ENCODE data around the gene BCAS1. TPM values are rescaled to one million over a fixed set of nuclear protein-coding genes. Genes with fewer than 3 reads are reported as not detected.

Gene BCAS1
- total RNA-seq, 2 donors from 2014 or later, result not detected

DNA sequence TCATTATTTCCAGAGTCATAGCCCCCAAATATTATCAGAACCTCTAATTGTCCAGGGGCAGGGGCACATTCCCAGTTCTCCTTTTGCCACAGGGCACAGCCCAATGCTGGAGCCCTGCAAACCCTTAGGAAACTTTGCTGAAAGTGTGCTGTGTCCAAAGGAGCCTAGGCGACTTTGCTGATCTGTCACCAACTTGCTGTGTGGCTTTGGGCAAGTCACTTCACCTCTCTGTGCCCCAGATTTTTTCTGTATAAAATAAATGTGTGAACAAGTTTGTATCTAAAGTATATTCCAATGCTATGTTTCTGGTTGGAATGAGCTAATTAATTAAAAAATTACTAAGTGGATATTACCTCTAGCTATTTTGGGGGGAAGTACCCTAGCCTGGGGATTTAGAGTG is 25.4 kb upstream of the BCAS1 start:
- ATAC-seq (replicated peaks in 1 of 2), result no peak
- H3K27ac Mint-ChIP-seq, result no peak overlapping the region
- no peaks in the 10 kb centered on the region for H3K9me3 Mint-ChIP-seq
- H3K4me3 Mint-ChIP-seq, result no peak overlapping the region
- H3K4me1 Mint-ChIP-seq (ENCODE audit: low read depth), result no peaks in the 10 kb centered on the region
- DNase-seq, result no peak
- no peaks in the 10 kb centered on the region for H3K36me3 Mint-ChIP-seq (ENCODE audit: insufficient read depth in 2 of 2)
- no peaks in the 10 kb centered on the region for H3K27me3 Mint-ChIP-seq (ENCODE audit: low read depth)

DNA sequence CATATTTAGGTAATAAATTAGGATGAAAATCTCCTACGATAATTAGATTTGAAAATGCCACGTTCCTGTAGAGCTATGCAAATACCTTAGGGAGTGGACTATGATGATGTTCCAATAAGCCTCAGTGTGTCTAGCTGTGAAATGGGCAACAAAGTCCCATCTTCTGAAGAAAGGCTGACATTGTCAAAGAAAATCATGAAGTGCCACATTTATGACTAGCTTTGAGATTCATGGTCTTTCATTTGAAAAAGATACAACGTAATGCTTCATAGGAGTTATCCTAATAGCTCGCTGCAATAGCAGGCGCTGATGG is 23.8 kb upstream of the BCAS1 start:
- no peaks in the 10 kb centered on the region for H3K36me3 Mint-ChIP-seq (ENCODE audit: insufficient read depth in 2 of 2)
- DNase-seq, result no peak
- no peak for ATAC-seq (replicated peaks in 1 of 2)
- H3K4me3 Mint-ChIP-seq, result no peak overlapping the region
- H3K9me3 Mint-ChIP-seq, result no peaks in the 10 kb centered on the region
- H3K4me1 Mint-ChIP-seq (ENCODE audit: low read depth), result no peaks in the 10 kb centered on the region
- H3K27me3 Mint-ChIP-seq (ENCODE audit: low read depth), result no peaks in the 10 kb centered on the region
- no peak overlapping the region for H3K27ac Mint-ChIP-seq

- DNase-seq (no peak), ATAC-seq (replicated peaks in 1 of 2) (no peak)
- Mint-ChIP-seq H3K27ac (no peak overlapping the region), H3K4me3 (no peak overlapping the region), H3K27me3 (ENCODE audit: low read depth) (no peaks in the 10 kb centered on the region), H3K9me3 (no peaks in the 10 kb centered on the region), H3K4me1 (ENCODE audit: low read depth) (no peaks in the 10 kb centered on the region), H3K36me3 (ENCODE audit: insufficient read depth in 2 of 2) (no peaks in the 10 kb centered on the region)
Observed at GRCh38 chr20:54093423-54094267, 23.3 kb upstream of the BCAS1 start.

- ATAC-seq (replicated peaks in 1 of 2), result no peak
- Mint-ChIP-seq H3K27ac (no peak overlapping the region), H3K4me3 (no peak overlapping the region), H3K4me1 (ENCODE audit: low read depth) (no peaks in the 10 kb centered on the region), H3K9me3 (no peaks in the 10 kb centered on the region), H3K27me3 (ENCODE audit: low read depth) (no peaks in the 10 kb centered on the region), H3K36me3 (ENCODE audit: insufficient read depth in 2 of 2) (no peaks in the 10 kb centered on the region)
- no peak for DNase-seq
Observed at GRCh38 chr20:54092021-54092420, 21.6 kb upstream of the BCAS1 start.

GRCh38 chr20:54091120-54091480 is 20.7 kb upstream of the BCAS1 start:
- no peak for DNase-seq
- Mint-ChIP-seq H3K4me1 (ENCODE audit: low read depth) (no peaks in the 10 kb centered on the region), H3K36me3 (ENCODE audit: insufficient read depth in 2 of 2) (no peaks in the 10 kb centered on the region), H3K9me3 (no peaks in the 10 kb centered on the region), H3K27ac (no peak overlapping the region), H3K4me3 (no peak overlapping the region), H3K27me3 (ENCODE audit: low read depth) (no peaks in the 10 kb centered on the region)
- no peak for ATAC-seq (replicated peaks in 1 of 2)

- Mint-ChIP-seq H3K27ac (no peak overlapping the region), H3K9me3 (no peaks in the 10 kb centered on the region), H3K4me3 (no peak overlapping the region), H3K27me3 (ENCODE audit: low read depth) (no peaks in the 10 kb centered on the region), H3K4me1 (ENCODE audit: low read depth) (no peaks in the 10 kb centered on the region), H3K36me3 (ENCODE audit: insufficient read depth in 2 of 2) (no peaks in the 10 kb centered on the region)
- ATAC-seq (replicated peaks in 1 of 2) (no peak), DNase-seq (no peak)
Observed at GRCh38 chr20:54090230-54091119, 20.1 kb upstream of the BCAS1 start.

GRCh38 chr20:54088430-54088829 is 18.0 kb upstream of the BCAS1 start:
- H3K9me3 Mint-ChIP-seq, result no peaks in the 10 kb centered on the region
- no peak for DNase-seq

DNA sequence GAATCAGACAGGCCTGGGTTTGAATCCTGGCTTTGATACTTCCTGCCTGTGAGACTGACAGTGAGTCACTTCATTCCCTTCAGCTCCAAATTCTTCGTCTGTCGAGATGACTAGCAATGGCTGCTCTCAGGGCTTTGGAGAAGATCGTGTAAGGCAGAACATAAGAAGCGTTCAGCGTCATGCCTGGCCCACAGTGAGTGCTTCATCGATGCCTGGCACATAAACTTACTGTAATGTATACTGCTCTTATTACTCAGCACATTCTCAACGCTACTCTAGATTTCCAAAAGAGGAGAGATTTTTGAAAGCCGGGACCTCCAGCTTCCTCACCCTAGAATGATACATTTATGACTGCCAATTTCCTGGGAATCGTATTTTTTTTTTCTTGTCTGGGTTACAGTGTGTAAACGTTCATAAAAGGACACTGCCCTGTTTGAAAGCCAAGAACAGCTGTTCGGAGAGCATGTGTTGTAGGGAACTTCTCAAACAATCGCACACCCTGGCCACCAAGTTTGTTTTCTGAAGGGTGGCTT is 16.2 kb upstream of the BCAS1 start:
- Mint-ChIP-seq H3K36me3 (ENCODE audit: insufficient read depth in 2 of 2) (no peaks in the 10 kb centered on the region), H3K27ac (no peak overlapping the region), H3K27me3 (ENCODE audit: low read depth) (no peaks in the 10 kb centered on the region), H3K4me3 (no peak overlapping the region), H3K9me3 (no peaks in the 10 kb centered on the region), H3K4me1 (ENCODE audit: low read depth) (no peaks in the 10 kb centered on the region)
- DNase-seq (no peak), ATAC-seq (replicated peaks in 1 of 2) (no peak)

More at GRCh38 chr20:54088430-54088829, 18.0 kb upstream of the BCAS1 start:
- H3K27ac Mint-ChIP-seq, result no peak overlapping the region
- H3K4me3 Mint-ChIP-seq, result no peak overlapping the region
- H3K36me3 Mint-ChIP-seq (ENCODE audit: insufficient read depth in 2 of 2), result no peaks in the 10 kb centered on the region
- H3K4me1 Mint-ChIP-seq (ENCODE audit: low read depth), result no peaks in the 10 kb centered on the region
- H3K27me3 Mint-ChIP-seq (ENCODE audit: low read depth), result no peaks in the 10 kb centered on the region
- ATAC-seq (replicated peaks in 1 of 2), result no peak

GRCh38 chr20:54085910-54086309 is 15.5 kb upstream of the BCAS1 start:
- Mint-ChIP-seq H3K27ac (no peak overlapping the region), H3K9me3 (no peaks in the 10 kb centered on the region), H3K4me1 (ENCODE audit: low read depth) (no peaks in the 10 kb centered on the region), H3K4me3 (no peak overlapping the region), H3K27me3 (ENCODE audit: low read depth) (no peaks in the 10 kb centered on the region), H3K36me3 (ENCODE audit: insufficient read depth in 2 of 2) (no peaks in the 10 kb centered on the region)
- DNase-seq (no peak), ATAC-seq (replicated peaks in 1 of 2) (no peak)

DNA sequence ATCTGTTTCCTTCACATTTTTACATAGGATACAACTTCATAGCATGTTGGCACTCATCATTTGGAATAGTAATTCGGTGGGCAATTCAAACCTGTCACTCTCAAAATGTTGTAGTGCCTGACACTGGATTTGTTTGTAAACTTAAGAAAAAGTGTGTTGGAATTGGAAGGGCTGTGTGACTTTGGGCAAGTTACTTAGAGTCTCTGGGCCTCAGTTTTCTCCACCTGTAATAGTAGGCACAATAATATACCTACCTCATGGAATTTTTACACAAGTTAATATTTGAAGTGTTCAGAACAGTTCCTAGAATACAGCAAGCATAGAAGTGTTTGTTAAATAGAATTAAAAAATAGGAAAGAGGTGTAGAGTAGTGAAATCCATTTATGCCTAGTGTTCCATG is 15.0 kb upstream of the BCAS1 start:
- H3K27me3 Mint-ChIP-seq (ENCODE audit: low read depth), result no peaks in the 10 kb centered on the region
- ATAC-seq (replicated peaks in 1 of 2) (no peak), DNase-seq (no peak)
- H3K36me3 Mint-ChIP-seq (ENCODE audit: insufficient read depth in 2 of 2), result no peaks in the 10 kb centered on the region
- H3K4me1 Mint-ChIP-seq (ENCODE audit: low read depth), result no peaks in the 10 kb centered on the region
- H3K27ac Mint-ChIP-seq, result no peak overlapping the region
- H3K4me3 Mint-ChIP-seq, result no peak overlapping the region
- H3K9me3 Mint-ChIP-seq, result no peaks in the 10 kb centered on the region

DNA sequence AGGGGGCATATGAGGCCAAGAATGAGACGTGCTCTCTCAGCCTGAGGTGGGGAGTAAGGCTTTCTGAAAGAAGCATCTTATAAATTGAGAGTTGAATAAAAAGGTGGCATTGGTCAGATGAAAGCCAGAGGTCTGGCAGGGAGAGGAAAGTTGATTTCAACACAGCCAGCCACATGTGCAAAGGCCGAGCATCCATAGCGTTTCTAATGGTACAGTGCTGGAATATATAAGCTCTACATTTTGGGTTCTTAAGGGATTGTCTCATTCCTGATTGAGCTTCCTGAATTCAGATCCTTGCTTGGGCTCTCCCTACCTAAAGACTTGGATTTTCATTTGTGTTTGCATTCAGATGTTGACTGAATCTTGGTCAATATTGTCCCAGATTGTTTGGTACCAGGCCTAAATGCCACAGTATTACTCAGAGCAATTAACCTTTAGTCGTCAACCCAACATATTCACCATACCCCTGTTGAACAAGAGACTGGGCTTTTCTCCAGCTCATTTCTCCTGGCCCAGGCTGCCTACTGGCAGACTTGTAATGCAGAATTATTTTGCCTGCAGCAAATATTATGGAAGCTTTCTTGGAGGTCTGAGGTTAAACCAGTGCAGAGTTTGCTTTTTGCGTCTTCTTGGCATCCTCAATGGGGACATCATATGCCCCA is 14.5 kb upstream of the BCAS1 start:
- Mint-ChIP-seq H3K27ac (no peak overlapping the region), H3K4me3 (no peak overlapping the region), H3K27me3 (ENCODE audit: low read depth) (no peaks in the 10 kb centered on the region), H3K4me1 (ENCODE audit: low read depth) (no peaks in the 10 kb centered on the region), H3K9me3 (no peaks in the 10 kb centered on the region), H3K36me3 (ENCODE audit: insufficient read depth in 2 of 2) (no peaks in the 10 kb centered on the region)
- DNase-seq (no peak), ATAC-seq (replicated peaks in 1 of 2) (no peak)

- no peaks in the 10 kb centered on the region for H3K4me1 Mint-ChIP-seq (ENCODE audit: low read depth)
- ATAC-seq (replicated peaks in 1 of 2) (no peak), DNase-seq (no peak)
- no peak overlapping the region for H3K27ac Mint-ChIP-seq
- H3K27me3 Mint-ChIP-seq (ENCODE audit: low read depth), result no peaks in the 10 kb centered on the region
- H3K4me3 Mint-ChIP-seq, result no peak overlapping the region
- no peaks in the 10 kb centered on the region for H3K9me3 Mint-ChIP-seq
- peaks cover 0 to under 1% of the 10 kb centered on the region in 2 donors for H3K36me3 Mint-ChIP-seq (ENCODE audit: insufficient read depth in 2 of 2)
Observed at GRCh38 chr20:54084193-54084592, 13.8 kb upstream of the BCAS1 start.

DNA sequence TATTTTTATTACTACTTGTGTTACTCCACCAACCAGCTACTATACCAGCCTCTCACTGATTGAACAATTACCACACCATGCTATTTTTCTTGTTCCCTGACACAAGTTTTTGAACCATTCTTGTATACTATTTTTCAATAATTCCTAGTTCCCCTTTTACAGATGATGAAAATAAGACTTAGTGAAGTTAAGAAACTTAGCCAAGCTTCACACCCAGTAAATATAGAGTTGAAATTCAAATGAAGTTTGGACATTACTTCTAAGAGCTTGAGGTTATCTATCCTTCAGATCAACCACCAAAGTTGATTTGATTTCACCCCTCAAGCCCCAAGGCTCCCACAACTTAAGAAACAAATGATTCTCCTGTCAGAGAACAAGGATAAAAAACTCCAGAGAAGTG is 13.1 kb upstream of the BCAS1 start:
- ATAC-seq (replicated peaks in 1 of 2) (no peak), DNase-seq (no peak)
- H3K27ac Mint-ChIP-seq, result no peak overlapping the region
- H3K27me3 Mint-ChIP-seq (ENCODE audit: low read depth), result no peaks in the 10 kb centered on the region
- no peaks in the 10 kb centered on the region for H3K9me3 Mint-ChIP-seq
- H3K4me1 Mint-ChIP-seq (ENCODE audit: low read depth), result peaks cover 7% of the 10 kb centered on the region
- no peak overlapping the region for H3K4me3 Mint-ChIP-seq
- peaks cover 0 to 2% of the 10 kb centered on the region in 2 donors for H3K36me3 Mint-ChIP-seq (ENCODE audit: insufficient read depth in 2 of 2)

Data from activated T-cell treated with anti-CD3 and anti-CD28 coated beads, Interleukin-2, amount 50 U/mL, for 72 hours (primary cell).